Natural killer cell (primary cell): ENCODE results near the gene SEZ6L. TPM values are rescaled to one million over a fixed set of nuclear protein-coding genes. Genes with fewer than 3 reads are reported as not detected.

Source experiments
- ATAC-seq, 3 donors: fragments of 150-1000 bp in 2 of 3; fragments of 200-7000 bp in 1 of 3; cut with Tn5 transposase; 1 replicate in 1 of 3; 2 replicates in 2 of 3; pipeline ENCODE4 v1.10.0; 2021; ENCODE audit warnings: mild to moderate bottlenecking in 2 of 3, moderate library complexity in 2 of 3
- DNase-seq, 2 donors: peaks; one replicate each; pipeline versions ENCODE4 v3.0.0 to v3.0.0-alpha.2; 2013 to 2021; ENCODE audit warnings: mixed read lengths in 1 of 2
- H3K27ac ChIP-seq: one replicate; pipeline ENCODE4 v1.5.1; 2013; ENCODE audit warnings: mild to moderate bottlenecking, low read length
- H3K27me3 ChIP-seq: one replicate; pipeline ENCODE4 v1.6.1; 2013; ENCODE audit warnings: low read length; ENCODE audit not compliant: control insufficient read depth, insufficient read depth
- H3K36me3 ChIP-seq: one replicate; pipeline ENCODE4 v1.6.1; 2013; ENCODE audit warnings: low read length; ENCODE audit not compliant: control insufficient read depth, insufficient read depth
- H3K4me1 ChIP-seq: one replicate; pipeline ENCODE4 v1.6.1; 2013; ENCODE audit warnings: low read length; ENCODE audit not compliant: control insufficient read depth, insufficient read depth
- H3K4me3 ChIP-seq: one replicate; pipeline ENCODE4 v1.5.1; 2013; ENCODE audit warnings: low read length
- H3K9me3 ChIP-seq: one replicate; pipeline ENCODE4 v1.6.1; 2013; ENCODE audit warnings: low read length; ENCODE audit not compliant: control insufficient read depth, insufficient read depth
- H3K27ac Mint-ChIP-seq, 2 donors: one replicate each; pipeline ENCODE4 v1.8.0; 2022; ENCODE audit warnings: mild to moderate bottlenecking in 2 of 2, mixed read lengths in 2 of 2, moderate library complexity in 1 of 2
- H3K27me3 Mint-ChIP-seq, 2 donors: one replicate each; pipeline ENCODE4 v1.8.0; 2022; ENCODE audit warnings: low read depth in 2 of 2, mixed read lengths in 2 of 2
- H3K36me3 Mint-ChIP-seq: one replicate; pipeline ENCODE4 v1.8.0; 2022; ENCODE audit warnings: mixed read lengths
- H3K4me1 Mint-ChIP-seq, 2 donors: one replicate each; pipeline ENCODE4 v1.8.0; 2022; ENCODE audit warnings: mixed read lengths in 2 of 2
- H3K4me3 Mint-ChIP-seq: one replicate; pipeline ENCODE4 v1.8.0; 2022; ENCODE audit warnings: mild to moderate bottlenecking, moderate library complexity, mixed read lengths
- H3K9me3 Mint-ChIP-seq, 2 donors: one replicate each; pipeline ENCODE4 v1.8.0; 2022; ENCODE audit warnings: mixed read lengths in 2 of 2
- WGBS: methylation state at CpG from one replicate; pipeline ENCODE4 v1.1.7; 2013; ENCODE audit warnings: missing lambda C conversion rate; ENCODE audit not compliant: insufficient coverage; 5-methylcytosine and 5-hydroxymethylcytosine counted together
- intact Hi-C: fragments of 100-400 bp; cut with micrococcal nuclease; formaldehyde crosslinking; loops from one replicate; pipeline ENCODE4 v1.14.2; 2022
- total RNA-seq, 4 donors: library from RNA; stranded (reverse); fragments of 120-200 nt in 1 of 4; gene quantifications; one replicate each; pipeline versions ENCODE4 v1.2.3 to v1.2.4, GENCODE V29; 2013 to 2022
- TF ChIP-seq, protein P1 (sequence below): fragments of 200-600 bp; IDR thresholded peaks from one replicate; pipeline ENCODE4 v1.8.0; 2022; ENCODE audit warnings: antibody characterized with exemption

SEZ6L gene
- total RNA-seq, 3 donors from 2014 or later (not counting 1 experiment from before 2014, with no cell fraction given) = 0.11 to 1.1 (median 0.60) TPM

DNA sequence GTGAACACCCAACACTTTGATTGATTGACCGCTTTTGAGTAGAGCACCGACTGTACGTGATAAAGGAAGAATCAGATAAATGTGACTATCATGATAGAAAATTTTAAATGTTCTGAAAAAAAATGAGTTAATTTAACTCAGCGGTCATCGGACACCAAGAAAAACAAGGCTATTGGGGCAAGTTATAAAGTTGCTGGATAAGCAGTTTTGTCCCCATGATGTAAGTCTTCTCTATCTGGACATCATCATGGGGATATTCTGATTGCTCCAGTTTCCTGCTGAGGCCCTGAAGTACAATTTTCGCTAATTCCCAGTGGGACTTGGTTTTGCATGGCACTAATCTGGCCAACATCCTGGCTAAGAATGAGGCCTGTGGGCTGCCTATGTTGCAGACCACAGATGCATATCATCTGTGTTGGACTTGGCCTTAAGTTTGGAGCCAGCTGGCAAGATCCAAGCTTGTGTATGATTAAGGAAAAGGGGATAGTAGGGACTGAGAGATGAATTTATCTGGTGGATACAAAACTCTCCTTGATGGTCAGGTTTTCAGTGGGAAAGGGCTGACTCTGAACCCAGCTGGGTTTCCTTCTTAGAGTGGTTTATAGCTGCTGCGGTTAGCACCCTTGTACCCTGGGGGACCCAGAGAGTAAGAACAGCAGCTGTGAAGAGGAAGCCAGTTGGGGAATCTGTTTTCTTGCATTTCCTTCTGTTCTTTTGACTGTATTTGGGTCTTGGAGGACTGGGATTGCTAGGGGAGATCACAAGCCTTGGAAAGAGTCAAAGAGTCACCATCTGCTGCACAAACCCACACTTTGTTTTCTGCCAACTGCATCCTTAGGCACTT is 118.3 kb downstream of the SEZ6L start:
- ATAC-seq = peak in 2 of 3 donors; percentile 34 to 61
- WGBS = 81% methylated on average over 7 of the region's 7 CpGs

DNA sequence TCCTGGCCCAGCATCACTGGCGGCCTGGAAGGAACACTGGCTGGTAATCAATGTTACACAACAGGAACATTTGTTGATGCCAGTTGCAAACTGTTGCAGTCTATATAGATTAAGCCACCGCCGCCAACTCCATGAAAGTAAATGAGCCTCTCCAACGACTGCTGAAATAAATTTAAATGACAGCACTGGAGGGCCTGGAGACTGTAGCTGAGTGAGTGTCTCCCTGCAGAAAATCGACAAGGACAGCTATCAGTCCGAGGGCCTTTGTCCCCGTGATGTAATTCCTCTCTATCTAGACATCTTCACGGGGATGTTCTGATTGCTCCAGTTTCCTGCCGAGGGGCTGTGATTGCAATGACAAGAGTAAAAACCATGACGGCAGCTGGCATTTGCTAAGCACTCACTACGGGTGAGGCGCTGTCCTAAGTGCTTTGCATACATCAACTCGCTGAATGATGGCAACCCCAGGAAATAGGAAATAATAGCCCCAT is 120.4 kb downstream of the SEZ6L start:
- no peaks in the 10 kb centered on the region for H3K36me3 Mint-ChIP-seq
- H3K27ac ChIP-seq = no peak overlapping the region
- H3K4me1 ChIP-seq = peaks cover 8% of the 10 kb centered on the region
- H3K27me3 Mint-ChIP-seq = peaks cover 8 to 13% of the 10 kb centered on the region in 2 donors
- DNase-seq = no peak
- peaks cover 14% of the 10 kb centered on the region in 2 donors for H3K4me1 Mint-ChIP-seq
- H3K4me3 Mint-ChIP-seq = no peak overlapping the region
- no peaks in the 10 kb centered on the region for H3K9me3 ChIP-seq
- no peak overlapping the region for H3K4me3 ChIP-seq
- ATAC-seq = no peak
- 89% methylated on average over 13 of the region's 13 CpGs for WGBS
- intact Hi-C loops = no loop called here
- TF ChIP-seq, protein P1, sequence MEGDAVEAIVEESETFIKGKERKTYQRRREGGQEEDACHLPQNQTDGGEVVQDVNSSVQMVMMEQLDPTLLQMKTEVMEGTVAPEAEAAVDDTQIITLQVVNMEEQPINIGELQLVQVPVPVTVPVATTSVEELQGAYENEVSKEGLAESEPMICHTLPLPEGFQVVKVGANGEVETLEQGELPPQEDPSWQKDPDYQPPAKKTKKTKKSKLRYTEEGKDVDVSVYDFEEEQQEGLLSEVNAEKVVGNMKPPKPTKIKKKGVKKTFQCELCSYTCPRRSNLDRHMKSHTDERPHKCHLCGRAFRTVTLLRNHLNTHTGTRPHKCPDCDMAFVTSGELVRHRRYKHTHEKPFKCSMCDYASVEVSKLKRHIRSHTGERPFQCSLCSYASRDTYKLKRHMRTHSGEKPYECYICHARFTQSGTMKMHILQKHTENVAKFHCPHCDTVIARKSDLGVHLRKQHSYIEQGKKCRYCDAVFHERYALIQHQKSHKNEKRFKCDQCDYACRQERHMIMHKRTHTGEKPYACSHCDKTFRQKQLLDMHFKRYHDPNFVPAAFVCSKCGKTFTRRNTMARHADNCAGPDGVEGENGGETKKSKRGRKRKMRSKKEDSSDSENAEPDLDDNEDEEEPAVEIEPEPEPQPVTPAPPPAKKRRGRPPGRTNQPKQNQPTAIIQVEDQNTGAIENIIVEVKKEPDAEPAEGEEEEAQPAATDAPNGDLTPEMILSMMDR = no peak
- H3K27ac Mint-ChIP-seq = no peak overlapping the region
- H3K27me3 ChIP-seq = no peaks in the 10 kb centered on the region
- H3K36me3 ChIP-seq = no peaks in the 10 kb centered on the region
- no peaks in the 10 kb centered on the region for H3K9me3 Mint-ChIP-seq

More for the DNA sequence above, 118.3 kb downstream of the SEZ6L start:
- Histone ChIP-seq H3K27me3 (no peaks in the 10 kb centered on the region), H3K9me3 (no peaks in the 10 kb centered on the region), H3K27ac (no peak overlapping the region), H3K4me1 (peaks cover 3% of the 10 kb centered on the region), H3K4me3 (no peak overlapping the region), H3K36me3 (no peaks in the 10 kb centered on the region)
- Mint-ChIP-seq H3K9me3 (no peaks in the 10 kb centered on the region), H3K4me3 (peak overlapping the region; percentile 13), H3K4me1 (peaks cover 11 to 13% of the 10 kb centered on the region in 2 donors), H3K27ac (no peak overlapping the region), H3K27me3 (peaks cover 15 to 22% of the 10 kb centered on the region in 2 donors), H3K36me3 (no peaks in the 10 kb centered on the region)
- TF ChIP-seq, protein P1 = no peak
- DNase-seq = no peak
- intact Hi-C loops = no loop called here

DNA sequence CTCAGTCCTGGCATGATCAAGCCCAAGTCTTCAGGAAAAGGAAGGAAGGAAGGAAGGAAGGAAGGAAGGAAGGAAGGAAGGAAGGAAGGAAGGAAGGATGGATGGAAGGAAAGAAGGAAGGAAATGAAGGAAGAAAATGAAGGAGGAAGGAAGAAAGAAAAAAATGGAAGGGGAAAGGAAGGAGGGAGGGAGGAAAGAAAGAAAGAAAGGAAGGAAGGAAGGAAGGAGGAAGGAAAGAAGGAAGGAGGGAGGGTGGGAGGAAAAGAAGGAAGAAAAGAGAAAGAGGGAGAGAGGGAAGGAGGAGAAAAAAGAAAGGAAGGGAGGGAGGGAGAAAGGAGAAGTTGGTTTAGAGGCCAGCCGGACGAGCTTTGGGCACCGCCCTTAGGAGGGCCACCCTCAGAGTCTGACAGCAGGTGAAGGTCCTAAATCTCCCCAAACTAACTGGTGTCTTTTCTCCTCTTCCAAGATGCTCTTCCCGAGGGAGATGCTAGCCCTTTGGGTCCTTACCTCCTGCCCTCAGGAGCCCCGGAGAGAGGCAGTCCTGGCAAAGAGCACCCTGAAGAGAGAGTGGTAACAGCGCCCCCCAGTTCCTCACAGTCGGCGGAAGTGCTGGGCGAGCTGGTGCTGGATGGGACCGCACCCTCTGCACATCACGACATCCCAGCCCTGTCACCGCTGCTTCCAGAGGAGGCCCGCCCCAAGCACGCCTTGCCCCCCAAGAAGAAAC is 122.8 kb downstream of the SEZ6L start:
- TF ChIP-seq, protein P1 = no peak
- no peaks in the 10 kb centered on the region for H3K9me3 Mint-ChIP-seq
- 91% methylated on average over 13 of the region's 14 CpGs for WGBS
- no peaks in the 10 kb centered on the region for H3K36me3 ChIP-seq
- DNase-seq (no peak), ATAC-seq (no peak)
- H3K4me3 ChIP-seq = no peak overlapping the region
- no peak overlapping the region for H3K27ac ChIP-seq
- peaks cover 8 to 12% of the 10 kb centered on the region in 2 donors for H3K27me3 Mint-ChIP-seq
- H3K27ac Mint-ChIP-seq = no peak overlapping the region
- no peaks in the 10 kb centered on the region for H3K9me3 ChIP-seq
- no peak overlapping the region for H3K4me3 Mint-ChIP-seq
- H3K4me1 ChIP-seq = peaks cover 8% of the 10 kb centered on the region
- H3K4me1 Mint-ChIP-seq = peaks cover 17 to 20% of the 10 kb centered on the region in 2 donors
- H3K36me3 Mint-ChIP-seq = no peaks in the 10 kb centered on the region
- intact Hi-C loops = no loop called here
- no peaks in the 10 kb centered on the region for H3K27me3 ChIP-seq
